CD8-positive, alpha-beta memory T cell (primary cell): Measurements from ENCODE around the gene CRPPA. TPM values are rescaled to one million over a fixed set of nuclear protein-coding genes. Genes with fewer than 3 reads are reported as not detected.

Experiments used
- CTCF ChIA-PET: fragments of 350-600 bp; sonication (Branson Sonifier 250); formaldehyde crosslinking; loops from one replicate; lab custom pipeline; 2021; ENCODE audit warnings: antibody characterized with exemption; lab: Charles Lee
- POLR2A ChIA-PET: fragments of 350-600 bp; sonication (Branson Sonifier 250); formaldehyde crosslinking; loops from one replicate; lab custom pipeline; 2021; ENCODE audit warnings: antibody characterized with exemption; lab: Charles Lee
- DNase-seq, 5 donors: peaks; one replicate each; pipeline versions ENCODE4 v3.0.0 to v3.0.0-alpha.2; 2020 to 2022; ENCODE audit warnings: mixed read lengths in 1 of 5
- H3K27ac ChIP-seq: one replicate; pipeline ENCODE4 v1.7.0; 2013; ENCODE audit warnings: low read depth, mild to moderate bottlenecking, low read length, moderate library complexity
- H3K27me3 ChIP-seq: 2 replicates; pipeline ENCODE4 v1.7.0; 2013; ENCODE audit warnings: low read length, mild to moderate bottlenecking; ENCODE audit not compliant: insufficient read depth, poor library complexity, severe bottlenecking
- H3K36me3 ChIP-seq: 2 replicates; pipeline ENCODE4 v1.7.0; 2013; ENCODE audit warnings: mild to moderate bottlenecking, low read length, moderate library complexity; ENCODE audit not compliant: insufficient read depth
- H3K4me1 ChIP-seq: 2 replicates; pipeline ENCODE4 v1.7.0; 2013; ENCODE audit warnings: mild to moderate bottlenecking, low read length, moderate library complexity; ENCODE audit not compliant: insufficient read depth
- H3K4me3 ChIP-seq: 2 replicates; pipeline ENCODE4 v1.7.0; 2013; ENCODE audit warnings: mild to moderate bottlenecking, low read length
- H3K9me3 ChIP-seq: 2 replicates; pipeline ENCODE4 v1.7.0; 2013; ENCODE audit warnings: mild to moderate bottlenecking, low read length
- H3K27ac Mint-ChIP-seq, 8 donors: one replicate each; pipeline ENCODE4 v1.8.0; 2020 to 2021; ENCODE audit warnings: mixed read lengths in 8 of 8, mild to moderate bottlenecking in 6 of 8, inconsistent platforms in 3 of 8, moderate library complexity in 3 of 8
- H3K27me3 Mint-ChIP-seq, 2 donors: one replicate each; pipeline ENCODE4 v1.8.0; 2020 to 2021; ENCODE audit warnings: mixed read lengths in 2 of 2, mild to moderate bottlenecking in 1 of 2, moderate library complexity in 1 of 2
- H3K36me3 Mint-ChIP-seq, 3 donors: one replicate each; pipeline ENCODE4 v1.8.0; 2020 to 2021; ENCODE audit warnings: mixed read lengths in 3 of 3, inconsistent platforms in 1 of 3, mild to moderate bottlenecking in 1 of 3
- H3K4me1 Mint-ChIP-seq, 3 donors: one replicate each; pipeline ENCODE4 v1.8.0; 2020 to 2021; ENCODE audit warnings: mixed read lengths in 3 of 3, inconsistent platforms in 1 of 3, mild to moderate bottlenecking in 1 of 3
- H3K4me3 Mint-ChIP-seq, 7 donors: one replicate each; pipeline ENCODE4 v1.8.0; 2020 to 2021; ENCODE audit warnings: mixed read lengths in 7 of 7, mild to moderate bottlenecking in 6 of 7, moderate library complexity in 4 of 7, inconsistent platforms in 2 of 7
- H3K9me3 Mint-ChIP-seq, 5 donors: one replicate each; pipeline ENCODE4 v1.8.0; 2020 to 2022; ENCODE audit warnings: mixed read lengths in 5 of 5, mild to moderate bottlenecking in 3 of 5, moderate library complexity in 2 of 5, inconsistent platforms in 1 of 5
- polyA plus RNA-seq: library from polyadenylated mRNA; unstranded; fragments of 300-500 nt; fragmentation: Illumina TruSeq; gene quantifications from one replicate; pipeline ENCODE4 v1.2.3, GENCODE V29; 2021
- total RNA-seq, 2 experiments: library from RNA; stranded (reverse); gene quantifications; one replicate each; pipeline ENCODE4 v1.2.3, GENCODE V29; 2021

Gene CRPPA
- total and polyA plus RNA-seq, 3 experiments from 2014 or later, result 0.32 to 1.8 (median 1.6) TPM

- no peak overlapping the region for H3K27ac Mint-ChIP-seq
Observed at GRCh38 chr7:16432425-16432731, 11.0 kb upstream of the CRPPA start.

GRCh38 chr7:16431646-16432424 lies 10.5 kb upstream of the CRPPA start:
- Histone ChIP-seq H3K4me3 (no peak overlapping the region), H3K4me1 (no peaks in the 10 kb centered on the region), H3K27ac (no peak overlapping the region), H3K36me3 (no peaks in the 10 kb centered on the region), H3K9me3 (no peaks in the 10 kb centered on the region), H3K27me3 (no peaks in the 10 kb centered on the region)
- no peaks in the 10 kb centered on the region for H3K36me3 Mint-ChIP-seq
- H3K27ac Mint-ChIP-seq, result no peak overlapping the region
- ChIA-PET CTCF (interaction anchor here (0.6 to 7.1 kb wide), 9 partner anchors 10 to 486 kb away, joined by 3 to 62 read pairs (median 4); partner anchors contain the start of gene CRPPA), POLR2A (interaction anchor here (2.1 kb wide), 1 partner anchor 11 kb away, joined by 7 read pairs; the partner anchor contains the start of gene CRPPA)
- no peak overlapping the region for H3K4me3 Mint-ChIP-seq
- H3K27me3 Mint-ChIP-seq, result peaks cover 0 to 5% of the 10 kb centered on the region in 2 donors
- DNase-seq, result peak in 3 of 5 donors; percentile 7 to 49 (median 30)
- no peaks in the 10 kb centered on the region for H3K9me3 Mint-ChIP-seq
- peaks cover 0 to 8% (median 7%) of the 10 kb centered on the region in 3 donors for H3K4me1 Mint-ChIP-seq

More at GRCh38 chr7:16432425-16432731, 11.0 kb upstream of the CRPPA start:
- Histone ChIP-seq H3K9me3 (no peaks in the 10 kb centered on the region), H3K4me1 (no peaks in the 10 kb centered on the region), H3K36me3 (no peaks in the 10 kb centered on the region), H3K4me3 (no peak overlapping the region), H3K27ac (no peak overlapping the region), H3K27me3 (no peaks in the 10 kb centered on the region)
- no peaks in the 10 kb centered on the region for H3K36me3 Mint-ChIP-seq
- ChIA-PET CTCF (interaction anchor here (0.6 to 7.1 kb wide), 7 partner anchors 10 to 133 kb away, joined by 3 to 62 read pairs (median 4); partner anchors contain the start of gene CRPPA), POLR2A (interaction anchor here (2.1 kb wide), 1 partner anchor 12 kb away, joined by 7 read pairs; the partner anchor contains the start of gene CRPPA)
- H3K4me3 Mint-ChIP-seq, result no peak overlapping the region
- peaks cover 0 to 5% of the 10 kb centered on the region in 2 donors for H3K27me3 Mint-ChIP-seq
- H3K4me1 Mint-ChIP-seq, result peaks cover 0 to 8% (median 7%) of the 10 kb centered on the region in 3 donors
- no peak for DNase-seq
- no peaks in the 10 kb centered on the region for H3K9me3 Mint-ChIP-seq

- Mint-ChIP-seq H3K27me3 (peaks cover 0 to 5% of the 10 kb centered on the region in 2 donors), H3K9me3 (no peaks in the 10 kb centered on the region), H3K4me1 (peaks cover 0 to 8% (median 7%) of the 10 kb centered on the region in 3 donors), H3K27ac (peak overlapping the region in 1 of 8 donors; percentile 84), H3K4me3 (no peak overlapping the region), H3K36me3 (no peaks in the 10 kb centered on the region)
- Histone ChIP-seq H3K36me3 (no peaks in the 10 kb centered on the region), H3K9me3 (no peaks in the 10 kb centered on the region), H3K4me3 (no peak overlapping the region), H3K4me1 (no peaks in the 10 kb centered on the region), H3K27me3 (no peaks in the 10 kb centered on the region), H3K27ac (no peak overlapping the region)
- no peak for DNase-seq
- CTCF ChIA-PET, result interaction anchor here (0.9 kb wide), 1 partner anchor 135 kb away, joined by 3 read pairs; no protein-coding TSS in a partner anchor
- POLR2A ChIA-PET, result no interaction called here
Observed at GRCh38 chr7:16430133-16430532, 8.8 kb upstream of the CRPPA start.

- Mint-ChIP-seq H3K36me3 (no peaks in the 10 kb centered on the region), H3K27ac (no peak overlapping the region), H3K9me3 (no peaks in the 10 kb centered on the region), H3K27me3 (peaks cover 4 to 5% of the 10 kb centered on the region in 2 donors), H3K4me3 (no peak overlapping the region), H3K4me1 (peaks cover 0 to 4% (median 4%) of the 10 kb centered on the region in 3 donors)
- Histone ChIP-seq H3K27me3 (no peaks in the 10 kb centered on the region), H3K4me1 (no peaks in the 10 kb centered on the region), H3K36me3 (no peaks in the 10 kb centered on the region), H3K9me3 (no peaks in the 10 kb centered on the region), H3K4me3 (no peak overlapping the region), H3K27ac (no peak overlapping the region)
- no peak for DNase-seq
- POLR2A ChIA-PET, result no interaction called here
- CTCF ChIA-PET, result interaction anchor here (1.7 kb wide), 1 partner anchor 136 kb away, joined by 6 read pairs; no protein-coding TSS in a partner anchor
Observed at GRCh38 chr7:16428672-16429071, 7.3 kb upstream of the CRPPA start.

GRCh38 chr7:16428182-16428581 lies 6.8 kb upstream of the CRPPA start:
- no peaks in the 10 kb centered on the region for H3K36me3 Mint-ChIP-seq
- POLR2A ChIA-PET, result no interaction called here

GRCh38 chr7:16423761-16424160 lies 2.4 kb upstream of the CRPPA start:
- POLR2A ChIA-PET, result no interaction called here
- Mint-ChIP-seq H3K4me1 (peaks cover 14 to 23% (median 20%) of the 10 kb centered on the region in 3 donors), H3K4me3 (no peak overlapping the region)

More at GRCh38 chr7:16428182-16428581, 6.8 kb upstream of the CRPPA start:
- H3K27me3 ChIP-seq, result no peaks in the 10 kb centered on the region
- H3K4me3 Mint-ChIP-seq, result no peak overlapping the region
- H3K4me1 Mint-ChIP-seq, result no peaks in the 10 kb centered on the region
- no peak overlapping the region for H3K27ac Mint-ChIP-seq
- CTCF ChIA-PET, result interaction anchor here (1.7 kb wide), 1 partner anchor 137 kb away, joined by 6 read pairs; no protein-coding TSS in a partner anchor
- peaks cover 4 to 5% of the 10 kb centered on the region in 2 donors for H3K27me3 Mint-ChIP-seq
- H3K27ac ChIP-seq, result no peak overlapping the region
- H3K9me3 ChIP-seq, result no peaks in the 10 kb centered on the region
- H3K36me3 ChIP-seq, result no peaks in the 10 kb centered on the region
- DNase-seq, result no peak
- H3K4me3 ChIP-seq, result no peak overlapping the region
- no peaks in the 10 kb centered on the region for H3K9me3 Mint-ChIP-seq
- H3K4me1 ChIP-seq, result no peaks in the 10 kb centered on the region

GRCh38 chr7:16422917-16423316 lies 1.6 kb upstream of the CRPPA start:
- H3K4me3 ChIP-seq, result no peak overlapping the region
- peak overlapping the region in 2 of 7 donors; percentile 7 to 18 for H3K4me3 Mint-ChIP-seq
- no peak for DNase-seq
- ChIA-PET CTCF (interaction anchor here (1.3 to 4.6 kb wide), 2 partner anchors 11 to 142 kb away, joined by 5 to 62 read pairs; no protein-coding TSS in a partner anchor), POLR2A (no interaction called here)
- H3K9me3 Mint-ChIP-seq, result no peaks in the 10 kb centered on the region
- no peaks in the 10 kb centered on the region for H3K9me3 ChIP-seq
- H3K27me3 ChIP-seq, result no peaks in the 10 kb centered on the region
- peaks cover 14 to 28% (median 20%) of the 10 kb centered on the region in 3 donors for H3K4me1 Mint-ChIP-seq
- peaks cover 0 to 5% of the 10 kb centered on the region in 2 donors for H3K27me3 Mint-ChIP-seq
- H3K36me3 ChIP-seq, result no peaks in the 10 kb centered on the region
- peaks cover 0 to 3% (median 0%) of the 10 kb centered on the region in 3 donors for H3K36me3 Mint-ChIP-seq
- H3K27ac ChIP-seq, result peak overlapping the region; percentile 3
- no peak overlapping the region for H3K27ac Mint-ChIP-seq
- peaks cover 15% of the 10 kb centered on the region for H3K4me1 ChIP-seq

More at GRCh38 chr7:16423761-16424160, 2.4 kb upstream of the CRPPA start:
- H3K27me3 ChIP-seq, result no peaks in the 10 kb centered on the region
- H3K36me3 ChIP-seq, result no peaks in the 10 kb centered on the region
- Mint-ChIP-seq H3K9me3 (no peaks in the 10 kb centered on the region), H3K36me3 (peaks cover 0 to 3% (median 0%) of the 10 kb centered on the region in 3 donors), H3K27ac (no peak overlapping the region), H3K27me3 (peaks cover 5% of the 10 kb centered on the region in 2 donors)
- no peak for DNase-seq
- H3K4me3 ChIP-seq, result no peak overlapping the region
- CTCF ChIA-PET, result interaction anchor here (1.3 to 4.6 kb wide), 2 partner anchors 10 to 141 kb away, joined by 5 to 62 read pairs; no protein-coding TSS in a partner anchor
- H3K9me3 ChIP-seq, result no peaks in the 10 kb centered on the region
- peaks cover 15% of the 10 kb centered on the region for H3K4me1 ChIP-seq
- no peak overlapping the region for H3K27ac ChIP-seq

GRCh38 chr7:16422103-16422435 lies 731 bp upstream of the CRPPA start:
- Histone ChIP-seq H3K4me3 (peak overlapping the region; percentile 74), H3K27me3 (no peaks in the 10 kb centered on the region), H3K9me3 (no peaks in the 10 kb centered on the region), H3K36me3 (no peaks in the 10 kb centered on the region), H3K4me1 (peaks cover 15% of the 10 kb centered on the region), H3K27ac (peak overlapping the region; percentile 84)
- POLR2A ChIA-PET, result no interaction called here
- DNase-seq, result no peak
- H3K27ac Mint-ChIP-seq, result peak overlapping the region in 6 of 8 donors; percentile 62 to 79 (median 71)
- peak overlapping the region; percentile 64 to 86 (median 74) for H3K4me3 Mint-ChIP-seq
- peaks cover 14 to 29% (median 20%) of the 10 kb centered on the region in 3 donors for H3K4me1 Mint-ChIP-seq
- H3K9me3 Mint-ChIP-seq, result no peaks in the 10 kb centered on the region
- peaks cover 0 to 5% of the 10 kb centered on the region in 2 donors for H3K27me3 Mint-ChIP-seq
- peaks cover 0 to 3% (median 0%) of the 10 kb centered on the region in 3 donors for H3K36me3 Mint-ChIP-seq
- CTCF ChIA-PET, result interaction anchor here (1.9 to 4.6 kb wide), 2 partner anchors 12 to 143 kb away, joined by 17 to 62 read pairs; no protein-coding TSS in a partner anchor
